AG10803 (cell line): ENCODE results near the gene PCSK6.

Source experiments
- DNase-seq: peaks from one replicate; pipeline ENCODE4 v3.0.0; 2010; ENCODE audit warnings: low read depth
- H3K4me3 ChIP-seq: 2 replicates; pipeline ENCODE4 v1.5.1; 2011; ENCODE audit warnings: mild to moderate bottlenecking, low read length, control low read depth
- TF ChIP-seq, protein P1 (sequence below): conservative IDR thresholded peaks from 2 replicates; pipeline ENCODE4 v1.5.1; 2011; ENCODE audit warnings: mild to moderate bottlenecking, low read length, control low read depth, inconsistent platforms

PCSK6 gene

DNA sequence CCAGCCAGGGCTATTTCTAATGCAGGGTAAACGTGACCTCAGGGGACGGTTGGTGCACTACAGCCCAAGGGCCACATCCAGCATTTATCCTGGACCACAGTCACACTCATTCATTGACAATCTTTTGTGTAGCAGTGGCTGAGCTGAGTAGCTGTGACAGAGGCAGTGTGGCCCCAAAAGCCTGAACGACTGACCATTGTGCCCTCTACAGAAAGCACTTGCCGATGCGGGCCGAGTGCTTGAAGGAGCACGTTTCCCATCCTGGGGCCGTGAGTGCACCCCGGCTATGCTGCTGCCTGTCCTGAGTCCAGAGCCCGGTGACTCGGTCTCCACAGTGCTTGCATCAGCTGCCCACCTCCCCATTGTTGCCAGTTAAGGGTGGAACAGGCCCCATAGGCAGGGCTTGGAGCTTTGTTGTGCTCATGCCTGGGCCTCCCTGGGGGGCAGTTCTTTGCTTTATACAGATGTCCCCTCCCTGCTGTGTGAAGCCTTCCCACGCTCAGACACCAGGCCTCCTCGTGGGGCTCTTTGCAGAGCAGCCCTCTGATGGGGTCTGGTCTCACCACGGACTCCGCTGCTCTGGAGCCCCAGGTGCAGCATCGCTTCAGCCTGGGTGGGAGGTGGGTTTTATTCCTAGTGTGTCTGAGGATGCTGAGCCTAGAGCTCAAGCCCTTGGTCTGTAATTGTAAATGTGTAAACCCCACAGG, 181.5 kb downstream of the PCSK6 start:
- no peak for DNase-seq
- H3K4me3 ChIP-seq: no peak overlapping the region
- TF ChIP-seq, protein P1, sequence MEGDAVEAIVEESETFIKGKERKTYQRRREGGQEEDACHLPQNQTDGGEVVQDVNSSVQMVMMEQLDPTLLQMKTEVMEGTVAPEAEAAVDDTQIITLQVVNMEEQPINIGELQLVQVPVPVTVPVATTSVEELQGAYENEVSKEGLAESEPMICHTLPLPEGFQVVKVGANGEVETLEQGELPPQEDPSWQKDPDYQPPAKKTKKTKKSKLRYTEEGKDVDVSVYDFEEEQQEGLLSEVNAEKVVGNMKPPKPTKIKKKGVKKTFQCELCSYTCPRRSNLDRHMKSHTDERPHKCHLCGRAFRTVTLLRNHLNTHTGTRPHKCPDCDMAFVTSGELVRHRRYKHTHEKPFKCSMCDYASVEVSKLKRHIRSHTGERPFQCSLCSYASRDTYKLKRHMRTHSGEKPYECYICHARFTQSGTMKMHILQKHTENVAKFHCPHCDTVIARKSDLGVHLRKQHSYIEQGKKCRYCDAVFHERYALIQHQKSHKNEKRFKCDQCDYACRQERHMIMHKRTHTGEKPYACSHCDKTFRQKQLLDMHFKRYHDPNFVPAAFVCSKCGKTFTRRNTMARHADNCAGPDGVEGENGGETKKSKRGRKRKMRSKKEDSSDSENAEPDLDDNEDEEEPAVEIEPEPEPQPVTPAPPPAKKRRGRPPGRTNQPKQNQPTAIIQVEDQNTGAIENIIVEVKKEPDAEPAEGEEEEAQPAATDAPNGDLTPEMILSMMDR: no peak

GRCh38 chr15:101307048-101307896, 182.2 kb downstream of the PCSK6 start:
- TF ChIP-seq, protein P1: no peak
- DNase-seq: no peak
- H3K4me3 ChIP-seq: no peak overlapping the region

GRCh38 chr15:101306341-101307047, 183.0 kb downstream of the PCSK6 start:
- no peak overlapping the region for H3K4me3 ChIP-seq
- no peak for DNase-seq
- TF ChIP-seq, protein P1: no peak

GRCh38 chr15:101305820-101306255, 183.7 kb downstream of the PCSK6 start:
- DNase-seq: no peak
- TF ChIP-seq, protein P1: no peak
- H3K4me3 ChIP-seq: no peak overlapping the region

DNA sequence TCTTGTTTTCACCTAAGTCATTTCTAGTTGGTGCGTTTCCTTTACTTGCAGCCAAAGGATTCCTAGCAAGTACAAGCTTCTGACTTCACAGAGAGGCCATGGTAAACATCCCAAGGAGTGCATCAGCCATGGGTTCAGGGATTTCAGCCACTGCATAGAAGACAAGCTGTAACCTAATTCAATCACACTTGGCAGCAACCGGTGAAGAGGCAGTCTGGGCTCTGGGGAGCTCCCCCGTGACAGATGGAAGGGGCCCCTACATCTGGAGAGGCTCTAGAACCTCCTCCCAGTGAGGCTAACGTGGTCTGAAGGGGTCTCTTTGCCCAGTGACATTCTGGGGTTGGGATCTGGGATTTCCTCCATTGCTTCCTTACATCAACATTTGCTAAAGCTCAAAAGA, 186.1 kb downstream of the PCSK6 start:
- TF ChIP-seq, protein P1: no peak
- H3K4me3 ChIP-seq: no peak overlapping the region
- DNase-seq: no peak

- TF ChIP-seq, protein P1: no peak
- peak overlapping the region; percentile 92; the same call in 1 of the 2 replicates for H3K4me3 ChIP-seq
- DNase-seq: no peak
Observed at GRCh38 chr15:101296418-101297405, 192.8 kb downstream of the PCSK6 start.
